AG09309 (cell line): Measurements from ENCODE around the gene MAGI1.

ENCODE experiments used
- DNase-seq: peaks from one replicate; pipeline ENCODE4 v3.0.0-alpha.2; 2010; ENCODE audit warnings: low read depth
- H3K4me3 ChIP-seq: 2 replicates; pipeline ENCODE4 v1.5.1; 2011; ENCODE audit warnings: mild to moderate bottlenecking, low read depth, low read length, moderate library complexity; ENCODE audit not compliant: control insufficient read depth
- TF ChIP-seq, protein P1 (sequence below): IDR thresholded peaks from 2 replicates; pipeline ENCODE4 v1.5.1; 2011; ENCODE audit warnings: mild to moderate bottlenecking, low read depth, low read length, inconsistent platforms; ENCODE audit not compliant: insufficient read depth, control insufficient read depth; ENCODE audit errors: missing control alignments

MAGI1 gene

DNA sequence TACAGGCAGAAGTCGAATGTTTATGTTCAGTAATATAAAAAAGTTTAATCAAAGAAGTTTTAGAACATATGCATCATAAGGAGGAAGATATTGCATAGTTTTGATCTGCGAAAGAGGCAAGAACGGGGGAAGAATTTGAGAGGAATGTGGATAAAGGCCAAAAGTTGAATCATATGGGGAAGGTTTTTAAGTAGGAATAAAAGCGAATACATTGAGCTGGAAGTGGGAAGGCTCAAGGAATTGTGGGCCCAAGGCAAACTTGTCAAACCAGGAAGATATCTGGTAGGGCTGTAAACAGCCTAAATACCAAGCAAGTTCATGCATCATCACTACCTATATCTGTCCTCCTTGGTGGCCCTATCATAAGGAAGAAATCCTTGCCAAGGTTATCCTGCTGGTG is 186.9 kb downstream of the MAGI1 start:
- TF ChIP-seq, protein P1, sequence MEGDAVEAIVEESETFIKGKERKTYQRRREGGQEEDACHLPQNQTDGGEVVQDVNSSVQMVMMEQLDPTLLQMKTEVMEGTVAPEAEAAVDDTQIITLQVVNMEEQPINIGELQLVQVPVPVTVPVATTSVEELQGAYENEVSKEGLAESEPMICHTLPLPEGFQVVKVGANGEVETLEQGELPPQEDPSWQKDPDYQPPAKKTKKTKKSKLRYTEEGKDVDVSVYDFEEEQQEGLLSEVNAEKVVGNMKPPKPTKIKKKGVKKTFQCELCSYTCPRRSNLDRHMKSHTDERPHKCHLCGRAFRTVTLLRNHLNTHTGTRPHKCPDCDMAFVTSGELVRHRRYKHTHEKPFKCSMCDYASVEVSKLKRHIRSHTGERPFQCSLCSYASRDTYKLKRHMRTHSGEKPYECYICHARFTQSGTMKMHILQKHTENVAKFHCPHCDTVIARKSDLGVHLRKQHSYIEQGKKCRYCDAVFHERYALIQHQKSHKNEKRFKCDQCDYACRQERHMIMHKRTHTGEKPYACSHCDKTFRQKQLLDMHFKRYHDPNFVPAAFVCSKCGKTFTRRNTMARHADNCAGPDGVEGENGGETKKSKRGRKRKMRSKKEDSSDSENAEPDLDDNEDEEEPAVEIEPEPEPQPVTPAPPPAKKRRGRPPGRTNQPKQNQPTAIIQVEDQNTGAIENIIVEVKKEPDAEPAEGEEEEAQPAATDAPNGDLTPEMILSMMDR: no peak
- no peak for DNase-seq

DNA sequence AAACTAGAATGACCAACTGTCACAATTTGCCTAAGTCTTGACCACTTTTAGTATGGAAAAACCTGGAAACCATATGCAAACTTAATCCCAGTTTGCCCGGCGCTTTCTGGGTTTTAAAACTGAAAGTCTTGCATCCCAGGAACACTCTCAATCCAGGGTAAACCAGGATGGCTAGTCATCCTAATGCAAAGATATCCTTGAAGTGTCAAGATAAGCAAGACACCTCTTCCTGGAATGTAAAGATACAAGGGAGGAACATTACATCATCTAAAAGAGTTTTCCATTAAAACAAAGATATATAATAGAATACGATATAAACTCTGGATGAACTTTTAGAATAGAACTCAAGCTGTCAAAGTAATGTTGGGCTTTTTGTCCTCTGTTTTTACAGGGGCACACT is 188.5 kb downstream of the MAGI1 start:
- TF ChIP-seq, protein P1: no peak
- DNase-seq: no peak
- H3K4me3 ChIP-seq: no peak overlapping the region

More for the DNA sequence above, 186.9 kb downstream of the MAGI1 start:
- H3K4me3 ChIP-seq: no peak overlapping the region

DNA sequence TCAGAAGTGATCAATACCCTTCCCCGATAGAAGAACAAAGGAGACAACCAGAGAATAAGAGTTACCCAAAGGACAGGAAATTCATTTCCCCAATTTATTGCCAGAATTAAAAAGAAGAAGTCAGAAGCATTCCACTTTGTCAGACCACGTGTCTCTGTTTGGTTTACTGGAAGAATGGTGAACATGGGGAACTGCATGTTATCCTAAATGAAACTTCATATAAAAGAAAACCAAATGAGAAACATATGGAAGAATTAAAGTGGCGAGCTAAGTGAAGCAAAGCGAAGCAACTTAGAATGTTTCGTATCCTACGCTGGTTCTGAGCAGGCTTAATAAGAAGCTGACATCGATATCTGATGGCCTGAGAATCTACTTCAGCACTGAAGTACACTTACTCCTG is 190.7 kb downstream of the MAGI1 start:
- no peak for DNase-seq
- H3K4me3 ChIP-seq: no peak overlapping the region
- TF ChIP-seq, protein P1: no peak

DNA sequence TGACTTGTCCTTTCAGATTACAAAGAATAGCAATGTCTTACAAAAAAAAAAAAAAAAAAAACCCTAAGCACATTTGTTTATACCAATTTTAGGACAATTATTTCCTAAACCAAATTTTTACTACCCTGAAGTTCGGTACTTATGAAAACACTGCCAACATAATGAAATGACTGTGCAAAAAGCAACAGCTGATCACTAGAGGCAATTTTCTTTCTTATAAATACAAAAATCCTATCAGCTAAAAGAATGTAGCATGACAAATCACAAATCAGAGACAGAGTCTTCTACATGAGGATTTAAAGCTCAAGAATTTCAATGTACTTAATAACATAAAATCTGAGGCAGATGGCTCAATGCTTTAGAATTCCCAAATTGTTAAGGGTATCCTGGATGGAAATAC is 191.8 kb downstream of the MAGI1 start:
- TF ChIP-seq, protein P1: no peak
- no peak overlapping the region for H3K4me3 ChIP-seq
- no peak for DNase-seq

DNA sequence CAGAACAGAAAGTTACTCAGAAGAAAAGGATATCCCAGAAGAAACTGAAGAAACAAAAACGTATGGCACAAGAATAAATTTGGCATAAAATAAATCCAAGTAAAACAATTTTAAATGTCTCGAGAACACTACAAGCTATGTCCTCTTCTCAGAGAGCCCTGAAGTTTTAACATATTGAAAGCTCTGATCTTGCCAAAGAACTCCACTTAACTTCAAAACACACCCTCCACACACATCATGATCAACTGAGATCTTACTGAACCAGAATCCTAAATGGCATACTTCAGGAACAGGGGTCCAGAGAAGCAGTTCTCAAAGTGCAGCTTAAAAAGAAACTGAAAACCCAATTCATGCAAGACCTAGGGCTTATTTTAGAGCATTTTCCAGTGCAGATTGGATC is 194.3 kb downstream of the MAGI1 start:
- no peak for DNase-seq
- TF ChIP-seq, protein P1: no peak
- H3K4me3 ChIP-seq: no peak overlapping the region

DNA sequence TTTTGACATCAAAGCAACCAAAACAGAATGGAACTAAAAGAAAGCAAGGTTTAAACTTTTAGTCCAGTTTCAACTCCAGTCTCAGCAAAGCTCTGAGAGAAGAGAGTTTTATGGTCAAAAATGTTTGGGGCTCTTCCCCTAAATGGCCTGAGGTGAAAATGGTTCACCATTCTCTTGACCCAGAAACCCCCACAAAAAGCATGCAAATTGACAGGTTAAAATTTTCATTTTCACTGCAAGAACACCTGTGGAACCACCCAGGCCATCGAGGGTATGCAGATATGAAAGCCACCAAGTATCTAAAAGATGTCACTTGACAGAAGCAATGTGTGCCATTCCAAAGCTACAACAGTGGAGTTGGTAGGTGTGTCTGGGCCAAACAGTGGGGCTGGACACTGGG is 195.0 kb downstream of the MAGI1 start:
- no peak overlapping the region for H3K4me3 ChIP-seq
- TF ChIP-seq, protein P1: no peak
- DNase-seq: no peak

DNA sequence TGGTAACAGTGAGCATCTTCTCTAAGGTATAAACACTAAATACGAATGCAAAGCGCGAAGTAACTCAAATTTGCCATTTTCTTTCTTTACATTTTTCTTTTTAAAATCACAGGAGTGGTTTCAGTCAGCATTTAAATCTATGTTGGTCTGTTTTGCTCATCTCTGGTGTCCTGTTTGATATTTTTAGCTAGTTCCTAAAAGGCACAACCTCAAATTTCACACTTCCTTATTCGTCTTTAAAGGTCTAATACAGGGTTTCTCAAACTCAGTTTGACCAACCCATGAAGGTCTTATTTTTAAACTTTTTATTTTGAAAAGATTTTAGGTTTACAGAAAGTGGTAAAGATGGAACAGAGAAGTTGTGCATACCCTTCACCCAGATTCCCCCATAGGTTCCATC is 201.1 kb downstream of the MAGI1 start:
- no peak for DNase-seq
- TF ChIP-seq, protein P1: no peak
- no peak overlapping the region for H3K4me3 ChIP-seq
